ENCODE results near the gene OR5H6.
"Not testable (repeated sequence)": the region's sequence is repeated elsewhere in the genome, so short reads cannot be mapped to it uniquely, and the experiment has no call there.

Gene OR5H6

DNA sequence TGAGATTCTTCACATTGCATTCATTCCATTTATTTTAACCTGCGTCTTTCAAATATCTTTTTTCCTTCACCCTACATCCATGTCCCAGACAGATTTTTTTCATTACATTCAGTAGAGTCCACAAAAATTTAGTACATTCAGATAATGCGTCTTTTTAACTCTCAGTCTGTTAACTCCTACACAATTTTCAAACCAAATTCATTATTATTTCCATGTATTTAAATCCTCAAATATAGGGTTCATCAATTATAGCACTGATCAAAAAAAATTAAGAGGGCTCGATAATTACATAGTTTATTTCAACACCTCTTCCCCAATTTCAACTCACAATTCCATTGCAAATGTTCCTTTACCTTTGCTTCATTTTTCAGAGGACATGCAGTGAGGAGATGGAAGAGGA, at the start of gene OR5H6:
TSS of gene OR5H6 (plus strand) at position 301 of the 400 bp plus-strand sequence. CDS start at position 390, 89 bp downstream.
- DNase-seq (ENCODE audit: low read depth in 2 of 2), result no peak

GRCh38 chr3:98215051-98215450, 49.0 kb upstream of the OR5H6 start:
- no peak for DNase-seq (ENCODE audit: low read depth in 2 of 2)

GRCh38 chr3:98223907-98224672, 40.0 kb upstream of the OR5H6 start:
- no peak for DNase-seq (ENCODE audit: low read depth in 2 of 2)

- DNase-seq (ENCODE audit: low read depth in 2 of 2), result no peak
These were observed 31.6 kb upstream of the OR5H6 start for GRCh38 chr3:98232489-98232888.

GRCh38 chr3:98233468-98233867, 30.6 kb upstream of the OR5H6 start:
- no peak for DNase-seq (ENCODE audit: low read depth in 2 of 2)

GRCh38 chr3:98240131-98240530, 23.9 kb upstream of the OR5H6 start:
- no peak for DNase-seq (ENCODE audit: low read depth in 2 of 2)

DNA sequence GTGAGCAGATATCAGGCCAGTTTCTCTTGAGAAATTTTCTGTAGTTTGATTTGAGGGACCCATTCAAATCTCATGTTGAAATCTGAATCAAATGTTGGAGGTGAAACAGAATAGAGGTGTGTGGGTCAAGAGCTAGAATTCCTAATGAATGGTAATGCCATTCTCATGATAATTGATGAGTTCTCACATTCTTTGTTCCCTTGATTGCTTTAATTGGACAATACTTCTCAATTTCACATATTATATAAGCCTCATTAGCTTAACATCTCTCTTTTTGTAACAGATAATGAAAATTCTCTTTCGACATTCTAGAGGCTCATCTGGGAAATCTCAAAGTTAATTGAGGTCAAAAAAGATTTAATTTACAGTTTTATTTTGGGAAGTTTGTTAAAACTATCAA, 21.9 kb upstream of the OR5H6 start:
- no peak for DNase-seq (ENCODE audit: low read depth in 2 of 2)

DNA sequence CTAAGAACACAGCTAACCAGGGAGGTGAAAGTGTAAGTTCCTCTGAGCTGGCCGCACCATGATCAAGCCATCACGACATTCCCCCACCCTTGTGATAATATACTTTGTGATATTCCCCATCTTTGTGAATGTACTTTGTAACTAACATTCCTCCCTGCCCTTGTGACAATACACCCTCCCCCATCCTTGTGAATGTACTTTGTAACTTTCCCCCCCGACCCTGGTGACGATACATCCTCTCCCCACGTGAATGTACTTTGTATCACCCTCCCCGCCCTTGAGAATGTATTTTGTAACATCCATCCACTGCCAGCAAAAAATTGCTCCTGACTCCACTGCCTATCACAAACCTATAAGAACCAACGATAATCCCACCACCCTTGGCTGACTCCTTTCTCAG, 20.2 kb upstream of the OR5H6 start:
- no peak for DNase-seq (ENCODE audit: low read depth in 2 of 2)

GRCh38 chr3:98246142-98246541, 17.9 kb upstream of the OR5H6 start:
- DNase-seq (ENCODE audit: low read depth in 2 of 2), result no peak

DNA sequence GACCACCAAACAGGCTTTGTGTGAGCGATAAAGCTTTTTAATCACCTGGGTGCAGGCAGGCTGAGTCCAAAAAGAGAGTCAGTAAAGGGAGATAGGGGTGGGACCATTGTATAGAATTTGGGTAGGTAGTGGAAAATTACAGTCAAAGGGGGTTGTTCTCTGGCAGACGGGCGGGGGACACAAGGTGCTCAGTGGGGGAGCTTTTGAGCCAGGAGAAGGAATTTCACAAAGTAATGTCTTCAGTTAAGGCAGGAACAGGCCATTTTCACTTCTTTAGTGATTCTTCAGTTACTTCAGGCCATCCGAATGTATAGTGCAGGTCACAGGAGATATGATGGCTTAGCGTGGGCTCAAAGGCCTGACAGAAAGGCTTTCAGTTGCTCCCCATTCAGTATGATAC, 8.0 kb upstream of the OR5H6 start:
- not testable (repeated sequence) for DNase-seq (ENCODE audit: low read depth in 2 of 2)

DNA sequence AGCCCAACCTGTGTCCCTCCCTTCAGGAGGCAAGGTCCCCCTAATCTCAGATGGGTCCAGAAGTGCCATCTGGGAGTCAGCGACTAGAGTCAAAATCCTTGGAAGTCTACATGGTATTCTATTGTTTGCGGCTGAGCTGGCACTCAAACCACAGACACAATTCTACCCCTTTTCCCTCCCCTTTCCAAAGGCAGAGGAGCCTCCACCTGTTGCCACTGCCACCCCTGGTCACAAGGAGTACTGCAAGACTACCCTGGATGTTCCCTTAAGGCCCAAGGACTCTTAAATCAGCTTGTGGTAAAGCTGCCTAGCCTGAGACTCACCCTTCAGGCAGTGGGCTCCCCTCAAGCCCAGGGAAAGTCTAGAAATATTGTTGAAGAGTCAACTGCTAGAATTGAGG, 4.3 kb upstream of the OR5H6 start:
- DNase-seq (ENCODE audit: low read depth in 2 of 2), result no peak

- no peak for DNase-seq (ENCODE audit: low read depth in 2 of 2)
These were observed 2.0 kb upstream of the OR5H6 start for GRCh38 chr3:98262046-98262445.

DNA sequence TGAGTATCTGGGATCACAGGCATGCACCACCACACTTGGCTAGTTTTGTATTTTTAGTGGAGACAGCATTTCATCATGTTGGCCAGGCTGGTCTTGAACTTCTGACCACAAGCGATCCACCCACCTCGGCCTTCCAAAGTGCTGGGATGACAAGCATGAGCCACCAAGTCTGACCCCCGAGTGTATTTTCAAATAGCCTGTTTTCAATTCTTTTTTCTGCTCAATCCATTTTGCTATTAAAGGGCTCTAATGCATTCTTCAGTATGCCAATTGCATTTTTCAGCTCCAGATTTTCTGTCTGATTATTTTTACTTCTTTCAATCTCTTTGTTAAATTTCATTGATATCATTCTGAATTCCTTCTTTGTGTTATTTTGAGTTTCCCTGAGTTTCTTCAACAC, 5.8 kb downstream of the OR5H6 start:
- no peak for DNase-seq (ENCODE audit: low read depth in 2 of 2)

DNA sequence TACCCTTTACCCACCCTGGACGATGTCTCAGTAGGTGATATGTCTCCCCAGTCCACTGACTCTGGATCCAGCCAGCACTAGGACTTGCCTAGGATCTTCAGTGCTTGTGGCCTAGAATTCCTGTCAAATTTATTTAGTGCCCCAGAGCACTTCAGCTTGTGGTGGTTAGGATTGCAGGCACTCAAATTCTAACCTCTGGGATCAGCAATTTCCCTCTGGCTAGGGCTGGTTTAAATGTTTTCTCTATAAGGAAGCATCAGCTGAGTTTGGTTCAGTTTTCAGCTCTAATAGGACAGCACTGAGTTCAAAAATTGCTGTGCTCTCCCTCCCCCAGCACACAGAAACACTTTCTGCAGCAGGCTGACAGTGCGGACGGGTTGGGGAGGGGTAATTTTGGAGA, 8.1 kb downstream of the OR5H6 start:
- no peak for DNase-seq (ENCODE audit: low read depth in 2 of 2)

DNA sequence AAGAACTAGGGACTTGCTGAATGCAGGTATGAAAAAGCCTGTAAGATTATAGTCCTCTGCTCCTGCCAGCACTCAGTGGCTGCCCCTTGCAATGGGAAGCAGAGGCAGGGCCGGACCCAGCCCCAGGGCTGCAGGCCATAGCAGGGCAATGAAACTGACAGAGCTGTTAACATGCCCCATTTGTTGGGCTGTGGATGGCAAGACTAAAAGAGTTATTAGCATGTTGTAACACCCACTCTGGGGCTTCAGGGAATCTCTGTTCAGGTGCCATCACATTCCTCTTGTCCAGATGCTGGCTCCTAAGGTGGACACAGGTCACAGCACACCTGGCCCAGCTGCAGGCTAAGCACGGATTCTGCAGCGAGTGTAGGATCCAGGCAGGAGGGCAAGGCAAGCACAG, 10.9 kb downstream of the OR5H6 start:
- no peak for DNase-seq (ENCODE audit: low read depth in 2 of 2)

- no peak for DNase-seq (ENCODE audit: low read depth in 2 of 2)
These were observed 18.2 kb downstream of the OR5H6 start, which contains the start of gene OR5H2 for GRCh38 chr3:98282205-98282604. OR5H2 (plus strand) TSS chr3:98282505; CDS start chr3:98282903, 398 bp downstream.

DNA sequence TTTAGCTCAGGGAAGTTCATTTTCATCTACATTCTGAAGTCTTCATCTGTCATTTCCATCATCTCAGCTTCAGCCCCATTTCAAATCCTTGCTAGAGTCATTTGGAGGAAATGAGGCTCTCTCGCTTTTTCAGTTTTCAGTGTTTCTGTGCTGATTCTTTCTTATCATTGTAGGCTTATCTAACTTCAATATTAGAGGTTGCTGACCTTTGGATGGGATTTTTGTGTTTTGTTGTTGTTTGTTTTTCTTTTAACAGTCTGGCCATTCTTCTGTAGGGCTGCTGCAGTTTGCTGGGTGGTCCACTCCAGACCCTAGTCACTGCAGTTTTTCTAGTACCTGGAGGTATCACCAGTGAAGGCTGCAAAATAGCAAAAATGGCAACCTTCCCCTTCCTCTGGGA, 26.9 kb downstream of the OR5H6 start:
- no peak for DNase-seq (ENCODE audit: low read depth in 2 of 2)

- DNase-seq (ENCODE audit: low read depth in 2 of 2), result no peak
These were observed 27.4 kb downstream of the OR5H6 start for GRCh38 chr3:98291332-98291957.

All from activated CD4-positive, alpha-beta T cell treated with anti-CD3 and anti-CD28 coated beads for 24 hours (primary cell).